Neuronal stem cell (in vitro differentiated cells): ENCODE results near the gene ISLR.

Source experiments
- DNase-seq: peaks from one replicate; pipeline ENCODE4 v3.0.0-alpha.2; 2013; ENCODE audit warnings: low spot score
- H2AFZ ChIP-seq: one replicate; pipeline ENCODE4 v1.6.1; 2013; ENCODE audit warnings: mild to moderate bottlenecking, low read length, inconsistent platforms
- H2AK5ac ChIP-seq: 2 replicates; pipeline ENCODE4 v1.6.1; 2013; ENCODE audit warnings: low read depth, mild to moderate bottlenecking, inconsistent platforms, low read length, moderate library complexity, mixed read lengths
- H2BK120ac ChIP-seq: 2 replicates; pipeline ENCODE4 v1.6.1; 2013; ENCODE audit warnings: low read depth, mild to moderate bottlenecking, inconsistent platforms, low read length, moderate library complexity, mixed read lengths
- H2BK12ac ChIP-seq: one replicate; pipeline ENCODE4 v1.6.1; 2013; ENCODE audit warnings: low read length, inconsistent platforms
- H2BK15ac ChIP-seq: 2 replicates; pipeline ENCODE4 v1.6.1; 2013; ENCODE audit warnings: mild to moderate bottlenecking, low read length, inconsistent platforms, mixed read lengths
- H2BK5ac ChIP-seq: one replicate; pipeline ENCODE4 v1.6.1; 2013; ENCODE audit warnings: inconsistent platforms, mild to moderate bottlenecking, low read length, moderate library complexity
- H3K14ac ChIP-seq: one replicate; pipeline ENCODE4 v1.6.1; 2013; ENCODE audit warnings: low read length, inconsistent platforms
- H3K18ac ChIP-seq: 2 replicates; pipeline ENCODE4 v1.6.1; 2013; ENCODE audit warnings: low read length, inconsistent platforms
- H3K23ac ChIP-seq: 2 replicates; pipeline ENCODE4 v1.6.1; 2013; ENCODE audit warnings: low read depth, mild to moderate bottlenecking, mixed read lengths, low read length, inconsistent platforms; ENCODE audit not compliant: poor library complexity
- H3K27ac ChIP-seq: replicated peaks from 3 replicates; pipeline ENCODE4 v1.5.1; 2013; ENCODE audit warnings: low read length, inconsistent platforms
- H3K27me3 ChIP-seq, 3 experiments: 2 replicates each; pipeline ENCODE4 v1.6.1; 2013; ENCODE audit warnings: low read length in 3 of 3, mild to moderate bottlenecking in 2 of 3, inconsistent platforms in 1 of 3, low read depth in 1 of 3, mixed read lengths in 1 of 3, moderate library complexity in 1 of 3; ENCODE audit not compliant: control insufficient read depth in 3 of 3, insufficient read depth in 3 of 3
- H3K36me3 ChIP-seq, 2 donors: replicated peaks in 1 of 2; 2 replicates each; pipeline ENCODE4 v1.6.1; 2013; ENCODE audit warnings: low read length in 2 of 2; ENCODE audit not compliant: control insufficient read depth in 2 of 2, insufficient read depth in 2 of 2
- H3K4ac ChIP-seq: 2 replicates; pipeline ENCODE4 v1.6.1; 2013; ENCODE audit warnings: inconsistent platforms, mild to moderate bottlenecking, low read length, moderate library complexity
- H3K4me1 ChIP-seq, 2 donors: 1 replicate in 1 of 2; 2 replicates in 1 of 2; pipeline ENCODE4 v1.6.1; 2013; ENCODE audit warnings: low read length in 2 of 2, low read depth in 1 of 2; ENCODE audit not compliant: control insufficient read depth in 2 of 2, insufficient read depth in 1 of 2
- H3K4me2 ChIP-seq: one replicate; pipeline ENCODE4 v1.6.1; 2013; ENCODE audit warnings: mild to moderate bottlenecking, low read length, inconsistent platforms; ENCODE audit not compliant: insufficient read depth, poor library complexity, severe bottlenecking
- H3K4me3 ChIP-seq, 2 donors: 2 replicates each; pipeline ENCODE4 v1.5.1; 2013; ENCODE audit warnings: low read length in 2 of 2, mild to moderate bottlenecking in 2 of 2, inconsistent platforms in 1 of 2, moderate library complexity in 1 of 2
- H3K79me1 ChIP-seq: one replicate; pipeline ENCODE4 v1.6.1; 2013; ENCODE audit warnings: low read depth, mild to moderate bottlenecking, inconsistent platforms, low read length, moderate library complexity
- H3K9ac ChIP-seq: one replicate; pipeline ENCODE4 v1.6.1; 2013; ENCODE audit warnings: mild to moderate bottlenecking, low read depth, low read length, inconsistent platforms; ENCODE audit not compliant: poor library complexity
- H3K9me3 ChIP-seq, 2 donors: replicated peaks in 1 of 2; 2 replicates each; pipeline versions ENCODE3 to v1.6.1; 2013; ENCODE audit warnings: low read length in 2 of 2, mild to moderate bottlenecking in 2 of 2, inconsistent platforms in 1 of 2, low read depth in 1 of 2, mixed read lengths in 1 of 2, moderate library complexity in 1 of 2; ENCODE audit not compliant: control insufficient read depth in 2 of 2, insufficient read depth in 1 of 2
- H4K8ac ChIP-seq: one replicate; pipeline ENCODE4 v1.6.1; 2013; ENCODE audit warnings: low read depth, mild to moderate bottlenecking, inconsistent platforms, low read length, moderate library complexity
- H4K91ac ChIP-seq: one replicate; pipeline ENCODE4 v1.6.1; 2013; ENCODE audit warnings: low read length, low read depth, mild to moderate bottlenecking, inconsistent platforms; ENCODE audit not compliant: poor library complexity
- WGBS, 2 donors: extraction: QIAGEN DNeasy Blood & Tissue Kit; methylation state at CpG; one replicate each; pipeline ENCODE4 v1.1.7; 2013; ENCODE audit warnings: missing lambda C conversion rate in 2 of 2, mixed read lengths in 1 of 2; ENCODE audit not compliant: insufficient read length in 2 of 2, insufficient replicate concordance in 1 of 2; ENCODE audit errors: extremely low coverage in 2 of 2; 5-methylcytosine and 5-hydroxymethylcytosine counted together

Gene ISLR

GRCh38 chr15:74202452-74203401, 29.2 kb downstream of the ISLR start, which contains the start of gene STRA6:
TSS of gene STRA6 (minus strand) at chr15:74202787. CDS start at chr15:74202267, 520 bp downstream.
- Histone ChIP-seq H4K91ac (no peak within 1 kb of the TSS), H2BK15ac (peak within 1 kb of the TSS; percentile 97), H3K9ac (peak within 1 kb of the TSS; percentile 22), H4K8ac (no peak within 1 kb of the TSS), H3K4ac (peak within 1 kb of the TSS; percentile 19), H3K18ac (peak within 1 kb of the TSS; percentile 96), H2AK5ac (peak within 1 kb of the TSS; percentile 97), H3K9me3 (no peaks in the 10 kb centered on the region), H3K27me3 (peaks cover 0 to 1% (median 0%) of the 10 kb centered on the region in 3 experiments), H3K14ac (peak within 1 kb of the TSS; percentile 40), H3K23ac (peak within 1 kb of the TSS; percentile 4), H3K4me1 (peaks cover 33 to 42% of the 10 kb centered on the region in 2 donors), H2BK5ac (peak within 1 kb of the TSS; percentile 67), H3K4me3 (peak within 1 kb of the TSS; percentile 38 to 46), H2AFZ (peak within 1 kb of the TSS; percentile 81), H3K79me1 (no peaks in the 10 kb centered on the region), H3K27ac (peak within 1 kb of the TSS; percentile 61), H3K4me2 (peak within 1 kb of the TSS; percentile 57), H2BK120ac (peak within 1 kb of the TSS; percentile 48), H2BK12ac (peak within 1 kb of the TSS; percentile 3), H3K36me3 (peaks cover 0 to 8% of the 10 kb centered on the region in 2 donors)
- no CpG with 5 or more reads among the region's 26 CpGs for WGBS, 2 donors
- peak; percentile 42 for DNase-seq

GRCh38 chr15:74203914-74204431, 30.5 kb downstream of the ISLR start:
- Histone ChIP-seq H3K4me1 (peaks cover 40 to 50% of the 10 kb centered on the region in 2 donors), H3K27ac (peak overlapping the region; percentile 61), H3K18ac (peak overlapping the region; percentile 78), H2AFZ (peak overlapping the region; percentile 47), H3K14ac (no peak overlapping the region), H2BK12ac (no peak overlapping the region), H3K9me3 (no peaks in the 10 kb centered on the region), H3K27me3 (peaks cover 0 to 1% (median 0%) of the 10 kb centered on the region in 3 experiments), H2BK5ac (no peak overlapping the region), H3K36me3 (peaks cover 0 to 2% of the 10 kb centered on the region in 2 donors), H3K23ac (no peak overlapping the region), H2BK120ac (no peak overlapping the region), H3K9ac (no peak overlapping the region), H2AK5ac (no peak overlapping the region), H3K4ac (peak overlapping the region; percentile 7), H3K4me3 (peak overlapping the region in 1 of 2 donors; percentile 46), H3K4me2 (no peak overlapping the region), H4K8ac (no peak overlapping the region), H2BK15ac (peak overlapping the region; percentile 55), H4K91ac (no peak overlapping the region), H3K79me1 (no peaks in the 10 kb centered on the region)
- WGBS, 2 donors: no CpG with 5 or more reads among the region's 10 CpGs
- no peak for DNase-seq

GRCh38 chr15:74205582-74205947, 32.1 kb downstream of the ISLR start:
- H3K18ac ChIP-seq: peak overlapping the region; percentile 54
- WGBS, 2 donors: no CpG with 5 or more reads among the region's 4 CpGs
- H3K27ac ChIP-seq: no peak overlapping the region
- no peak overlapping the region for H3K23ac ChIP-seq
- DNase-seq: no peak
- no peaks in the 10 kb centered on the region for H3K36me3 ChIP-seq
- H2BK120ac ChIP-seq: peak overlapping the region; percentile 21
- H3K4me2 ChIP-seq: no peak overlapping the region
- peak overlapping the region; percentile 95 for H2AK5ac ChIP-seq
- no peak overlapping the region for H2AFZ ChIP-seq
- peak overlapping the region; percentile 6 for H3K14ac ChIP-seq
- H3K9me3 ChIP-seq: no peaks in the 10 kb centered on the region
- H3K4me3 ChIP-seq: no peak overlapping the region
- no peak overlapping the region for H4K91ac ChIP-seq
- peaks cover 0 to 1% (median 0%) of the 10 kb centered on the region in 3 experiments for H3K27me3 ChIP-seq
- peak overlapping the region; percentile 68 for H3K9ac ChIP-seq
- H3K4ac ChIP-seq: no peak overlapping the region
- no peaks in the 10 kb centered on the region for H3K79me1 ChIP-seq
- peak overlapping the region; percentile 71 for H2BK15ac ChIP-seq
- peaks cover 51 to 60% of the 10 kb centered on the region in 2 donors for H3K4me1 ChIP-seq
- no peak overlapping the region for H4K8ac ChIP-seq
- no peak overlapping the region for H2BK12ac ChIP-seq
- peak overlapping the region; percentile 26 for H2BK5ac ChIP-seq

- H2BK15ac ChIP-seq: peak overlapping the region; percentile 11
- WGBS, 2 donors: no CpG with 5 or more reads among the region's 6 CpGs
Measured at GRCh38 chr15:74206801-74207281, 33.3 kb downstream of the ISLR start.

More at GRCh38 chr15:74206801-74207281, 33.3 kb downstream of the ISLR start:
- H3K4me2 ChIP-seq: no peak overlapping the region
- H3K4me1 ChIP-seq: peaks cover 41 to 56% of the 10 kb centered on the region in 2 donors
- no peak for DNase-seq
- no peak overlapping the region for H3K9ac ChIP-seq
- no peaks in the 10 kb centered on the region for H3K79me1 ChIP-seq
- no peak overlapping the region for H2BK5ac ChIP-seq
- no peak overlapping the region for H3K23ac ChIP-seq
- no peak overlapping the region for H4K91ac ChIP-seq
- H2BK120ac ChIP-seq: no peak overlapping the region
- H2BK12ac ChIP-seq: peak overlapping the region; percentile 77
- H3K14ac ChIP-seq: no peak overlapping the region
- H4K8ac ChIP-seq: no peak overlapping the region
- H3K36me3 ChIP-seq: no peaks in the 10 kb centered on the region
- no peak overlapping the region for H2AFZ ChIP-seq
- H3K4ac ChIP-seq: no peak overlapping the region
- H3K27ac ChIP-seq: no peak overlapping the region
- no peak overlapping the region for H3K4me3 ChIP-seq
- no peaks in the 10 kb centered on the region for H3K27me3 ChIP-seq
- peak overlapping the region; percentile 95 for H2AK5ac ChIP-seq
- peak overlapping the region; percentile 49 for H3K18ac ChIP-seq
- no peaks in the 10 kb centered on the region for H3K9me3 ChIP-seq
